Placental pericyte (primary cell): ENCODE measurements around the gene HDAC10. TPM values are rescaled to one million over a fixed set of nuclear protein-coding genes. Genes with fewer than 3 reads are reported as not detected.

ENCODE experiments used
- total RNA-seq: library from RNA; depleted of rRNA; stranded (reverse); fragments of >200 nt; gene quantifications from 2 replicates; pipeline ENCODE4 v1.2.3, GENCODE V29; 2012

HDAC10 gene
- 20.4 and 24.1 TPM in 2 replicates for total RNA-seq

DNA sequence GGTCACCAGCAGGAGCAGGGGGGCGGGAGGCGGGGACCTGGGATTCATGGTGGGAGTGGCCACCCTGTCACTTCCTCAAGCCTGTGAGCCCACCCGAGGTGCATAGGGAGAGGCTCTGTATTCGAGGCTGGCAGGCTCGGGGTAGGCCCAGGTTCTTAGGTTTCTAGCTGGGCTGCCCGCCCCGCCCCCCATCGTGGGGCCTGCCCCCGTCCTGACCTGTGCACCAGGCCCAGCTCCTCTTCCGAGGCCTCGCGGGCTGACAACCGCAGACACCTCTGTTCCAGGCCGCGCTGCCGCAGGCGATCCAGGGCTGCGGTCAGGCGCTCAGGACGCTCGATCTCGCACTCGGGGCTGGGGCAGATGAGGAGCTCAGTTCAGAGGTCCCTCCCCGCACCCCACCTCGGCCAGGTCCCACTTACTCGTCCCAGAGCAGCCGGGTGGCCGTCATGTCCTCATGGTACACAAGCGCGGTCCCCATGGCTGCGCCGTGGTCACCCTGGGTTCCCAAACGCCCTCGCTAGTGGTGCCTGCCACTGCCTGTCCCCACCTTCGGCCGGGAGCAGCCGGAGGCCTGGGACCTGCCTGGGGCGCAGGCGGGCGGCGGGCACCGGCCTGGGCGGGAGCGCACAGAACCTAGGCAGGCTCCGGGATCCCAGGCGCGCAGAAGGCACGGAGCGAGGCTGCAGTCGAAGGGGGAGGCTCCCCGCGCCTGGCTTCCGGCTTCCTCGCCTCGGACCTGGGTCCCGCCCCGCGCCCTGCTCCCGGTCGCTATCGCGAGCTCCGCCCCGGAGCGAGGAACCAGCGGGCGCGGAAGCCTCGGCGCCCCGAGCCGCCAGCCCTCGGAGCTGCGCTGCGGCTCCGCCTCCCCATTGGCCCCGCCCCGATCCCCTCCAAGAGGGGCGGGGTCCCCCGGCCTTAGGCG is at the start of gene HDAC10:
Gene HDAC10 (minus strand): TSS at position 711 of the 922 bp plus-strand sequence. CDS start 233 bp downstream, at position 478.

DNA sequence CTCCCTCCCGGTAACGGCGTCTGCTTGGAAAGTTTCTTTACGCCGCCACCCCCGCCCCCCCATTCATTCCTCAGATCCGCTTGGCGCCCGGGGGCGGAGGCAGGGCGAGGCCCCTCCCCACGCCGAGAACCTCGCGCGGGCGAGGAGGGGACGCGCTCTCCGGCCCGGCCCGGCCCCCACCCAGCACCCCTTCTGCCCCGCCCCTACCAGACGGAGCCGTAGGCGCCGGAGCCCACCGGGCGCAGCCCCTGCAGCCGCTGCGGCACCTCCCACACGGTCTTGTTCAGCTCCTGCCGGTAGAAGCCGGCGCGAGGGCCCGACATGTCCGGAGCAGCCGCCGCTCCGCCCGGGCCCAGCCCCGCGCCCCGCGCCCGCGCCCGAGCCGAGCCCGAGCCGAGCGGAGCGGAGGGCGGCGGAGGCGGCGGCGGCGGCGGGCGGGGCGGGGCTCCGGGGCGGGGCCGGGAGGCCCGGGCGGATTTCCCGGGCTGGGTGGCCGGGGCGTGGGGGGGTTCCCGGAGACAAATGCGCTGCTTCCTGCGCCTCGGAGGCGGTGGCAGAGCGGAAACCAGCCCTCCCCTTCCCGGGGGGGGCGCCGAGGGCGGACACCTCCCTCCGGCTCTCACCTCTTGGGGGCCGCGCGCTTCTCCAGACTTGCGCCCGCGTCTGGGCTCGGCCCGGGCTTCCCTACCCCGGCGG is 19.1 kb upstream of the HDAC10 start, which contains the start of gene MAPK11:
Gene MAPK11 (minus strand): TSS at position 411 of the 696 bp plus-strand sequence. CDS start 88 bp downstream, at position 323.

GRCh38 chr22:50261615-50262459 is 10.8 kb upstream of the HDAC10 start, which contains the start of gene MAPK12:
Gene MAPK12, minus strand, starts transcription at chr22:50261683. Its CDS starts 174 bp downstream, at chr22:50261509.

GRCh38 chr22:50244420-50245213 is 6.4 kb downstream of the HDAC10 start, which contains the start of gene TUBGCP6:
Gene TUBGCP6, minus strand, starts transcription at chr22:50245023. Its CDS starts 564 bp downstream, at chr22:50244459.

GRCh38 chr22:50200461-50201190 is 50.4 kb downstream of the HDAC10 start, which contains the start of gene SELENOO:
Gene SELENOO, plus strand, starts transcription at chr22:50201011. Its CDS starts 26 bp downstream, at chr22:50201037.

Other genes with a start within 250 kb of the HDAC10 start
- not detected in 2 replicates for gene IL17REL, start 238.5 kb downstream of the HDAC10 start, total RNA-seq
- not detected in 2 replicates for gene TTLL8, start 193.0 kb downstream of the HDAC10 start, total RNA-seq
- under 0.01 and 0.44 TPM in 2 replicates for gene MLC1, start 165.8 kb downstream of the HDAC10 start, total RNA-seq
- gene MOV10L1, start 161.3 kb downstream of the HDAC10 start, total RNA-seq: 5.5 and 5.7 TPM in 2 replicates
- gene PANX2, start 80.5 kb downstream of the HDAC10 start, total RNA-seq: 0.86 and 3.7 TPM in 2 replicates
- gene TRABD, start 65.4 kb downstream of the HDAC10 start, total RNA-seq: 47.1 and 71.3 TPM in 2 replicates
- 14.4 and 16.2 TPM in 2 replicates for gene SELENOO, start 50.3 kb downstream of the HDAC10 start, total RNA-seq
- gene TUBGCP6, start 6.2 kb downstream of the HDAC10 start, total RNA-seq: 25.4 and 38.9 TPM in 2 replicates
- 41.5 and 55.6 TPM in 2 replicates for gene MAPK12, start 10.4 kb upstream of the HDAC10 start, total RNA-seq
- 4.2 and 10.3 TPM in 2 replicates for gene MAPK11, start 19.1 kb upstream of the HDAC10 start, total RNA-seq
- gene PLXNB2, start 56.4 kb upstream of the HDAC10 start, total RNA-seq: 174 and 339 TPM in 2 replicates
- gene DENND6B, start 75.7 kb upstream of the HDAC10 start, total RNA-seq: 1.7 and 3.3 TPM in 2 replicates
- 69.4 and 72.3 TPM in 2 replicates for gene PPP6R2, start 92.1 kb upstream of the HDAC10 start, total RNA-seq
- gene SBF1, start 223.8 kb upstream of the HDAC10 start, total RNA-seq: 110 TPM in 2 replicates
- 2.7 and 13.3 TPM in 2 replicates for gene ADM2, start 230.3 kb upstream of the HDAC10 start, total RNA-seq
- 0.14 TPM in 1 of 2 replicates, not detected in the other for gene MIOX, start 235.6 kb upstream of the HDAC10 start, total RNA-seq